NT2/D1 (cell line): ENCODE measurements around the gene FOXC1.

ENCODE experiments used
- DNase-seq: peaks from one replicate; pipeline ENCODE4 v3.0.0-alpha.2; 2011; ENCODE audit warnings: low read depth, low spot score
- H3K27me3 ChIP-seq: 2 replicates; pipeline ENCODE4 v1.6.0; 2011; ENCODE audit warnings: mild to moderate bottlenecking; ENCODE audit not compliant: insufficient read length, insufficient read depth
- H3K36me3 ChIP-seq: 2 replicates; pipeline ENCODE4 v1.6.1; 2011; ENCODE audit warnings: mild to moderate bottlenecking, low read length, mixed read lengths; ENCODE audit not compliant: insufficient read depth, insufficient read length
- H3K4me1 ChIP-seq: 2 replicates; pipeline ENCODE4 v1.5.1; 2011; ENCODE audit not compliant: insufficient read depth, insufficient read length
- H3K4me3 ChIP-seq: 2 replicates; pipeline ENCODE4 v1.5.1; 2011; ENCODE audit warnings: low read depth; ENCODE audit not compliant: insufficient read length
- H3K9ac ChIP-seq: 2 replicates; pipeline ENCODE4 v1.6.0; 2011; ENCODE audit warnings: low read depth; ENCODE audit not compliant: insufficient read length
- H3K9me3 ChIP-seq: 2 replicates; pipeline ENCODE4 v1.5.1; 2011; ENCODE audit warnings: mild to moderate bottlenecking, low read length; ENCODE audit not compliant: insufficient read depth
- SUZ12 ChIP-seq: IDR thresholded peaks from 2 replicates; pipeline ENCODE4 v1.6.1; 2011; ENCODE audit not compliant: insufficient read length, insufficient read depth; ENCODE audit errors: extremely low read depth
- YY1 ChIP-seq: IDR thresholded peaks from 2 replicates; pipeline ENCODE4 v1.6.1; 2011; ENCODE audit not compliant: insufficient read length, insufficient read depth
- ZNF274 ChIP-seq: IDR thresholded peaks from 2 replicates; pipeline ENCODE4 v1.6.1; 2011; ENCODE audit warnings: mild to moderate bottlenecking, low read depth, low read length

The FOXC1 gene

GRCh38 chr6:1610497-1611321, 994 bp downstream of the FOXC1 start:
- no peak for DNase-seq
- TF ChIP-seq ZNF274 (no peak), YY1 (no peak), SUZ12 (no peak)
- Histone ChIP-seq H3K9me3 (no peaks in the 10 kb centered on the region), H3K27me3 (peaks cover 85% of the 10 kb centered on the region), H3K4me1 (peaks cover 7% of the 10 kb centered on the region), H3K36me3 (no peaks in the 10 kb centered on the region), H3K9ac (peak overlapping the region; percentile 64), H3K4me3 (peak overlapping the region; percentile 28)

GRCh38 chr6:1611322-1611571, 1.5 kb downstream of the FOXC1 start:
- no peak overlapping the region for H3K4me3 ChIP-seq
- peaks cover 7% of the 10 kb centered on the region for H3K4me1 ChIP-seq
- H3K9me3 ChIP-seq, result no peaks in the 10 kb centered on the region
- H3K36me3 ChIP-seq, result no peaks in the 10 kb centered on the region
- H3K9ac ChIP-seq, result no peak overlapping the region
- TF ChIP-seq SUZ12 (peak; percentile 54), YY1 (no peak)
- DNase-seq, result no peak
- peaks cover 85% of the 10 kb centered on the region for H3K27me3 ChIP-seq

- H3K36me3 ChIP-seq, result no peaks in the 10 kb centered on the region
- peak; percentile 78 for TF ChIP-seq SUZ12
- no peak for TF ChIP-seq ZNF274
- no peak for TF ChIP-seq YY1
- H3K9ac ChIP-seq, result no peak overlapping the region
- no peak overlapping the region for H3K4me3 ChIP-seq
- no peaks in the 10 kb centered on the region for H3K9me3 ChIP-seq
- no peak for DNase-seq
- peaks cover 85% of the 10 kb centered on the region for H3K27me3 ChIP-seq
- peaks cover 3% of the 10 kb centered on the region for H3K4me1 ChIP-seq
Observed at GRCh38 chr6:1611572-1612298, 2.0 kb downstream of the FOXC1 start.

- DNase-seq, result no peak
- H3K4me1 ChIP-seq, result peaks cover 3% of the 10 kb centered on the region
- no peaks in the 10 kb centered on the region for H3K9me3 ChIP-seq
- no peaks in the 10 kb centered on the region for H3K36me3 ChIP-seq
- peaks cover 89% of the 10 kb centered on the region for H3K27me3 ChIP-seq
- H3K4me3 ChIP-seq, result no peak overlapping the region
- TF ChIP-seq YY1, result no peak
- H3K9ac ChIP-seq, result no peak overlapping the region
Observed at GRCh38 chr6:1612299-1612973, 2.7 kb downstream of the FOXC1 start.

- Histone ChIP-seq H3K27me3 (peaks cover 90% of the 10 kb centered on the region), H3K9me3 (no peaks in the 10 kb centered on the region), H3K4me1 (peaks cover under 1% of the 10 kb centered on the region), H3K9ac (no peak overlapping the region), H3K36me3 (no peaks in the 10 kb centered on the region), H3K4me3 (no peak overlapping the region)
- no peak for TF ChIP-seq SUZ12
- no peak for DNase-seq
Observed at GRCh38 chr6:1612974-1613306, 3.2 kb downstream of the FOXC1 start.

GRCh38 chr6:1613346-1613687, 3.6 kb downstream of the FOXC1 start:
- no peak for DNase-seq
- Histone ChIP-seq H3K36me3 (no peaks in the 10 kb centered on the region), H3K4me3 (no peak overlapping the region), H3K4me1 (no peaks in the 10 kb centered on the region), H3K27me3 (peaks cover 90% of the 10 kb centered on the region), H3K9ac (no peak overlapping the region), H3K9me3 (no peaks in the 10 kb centered on the region)
- no peak for TF ChIP-seq ZNF274
- TF ChIP-seq SUZ12, result no peak
- no peak for TF ChIP-seq YY1

GRCh38 chr6:1613688-1614447, 4.2 kb downstream of the FOXC1 start:
- no peaks in the 10 kb centered on the region for H3K4me1 ChIP-seq
- H3K9ac ChIP-seq, result peak overlapping the region; percentile 32
- TF ChIP-seq YY1 (no peak), SUZ12 (no peak), ZNF274 (no peak)
- H3K27me3 ChIP-seq, result peaks cover 90% of the 10 kb centered on the region
- H3K36me3 ChIP-seq, result no peaks in the 10 kb centered on the region
- DNase-seq, result no peak
- peak overlapping the region; percentile 11 for H3K4me3 ChIP-seq
- no peaks in the 10 kb centered on the region for H3K9me3 ChIP-seq
